Stimulated activated CD4-positive, alpha-beta T cell treated with anti-CD3 and anti-CD28 coated beads, TNF-alpha, amount 100 ng/mL, for 1 hour (primary cell): Measurements from ENCODE around the gene SPIRE2.

Source experiments
- DNase-seq, 3 donors: peaks; one replicate each; pipeline ENCODE4 v3.0.0-alpha.2; 2020; ENCODE audit warnings: low read depth in 3 of 3, low spot score in 1 of 3

Gene SPIRE2

DNA sequence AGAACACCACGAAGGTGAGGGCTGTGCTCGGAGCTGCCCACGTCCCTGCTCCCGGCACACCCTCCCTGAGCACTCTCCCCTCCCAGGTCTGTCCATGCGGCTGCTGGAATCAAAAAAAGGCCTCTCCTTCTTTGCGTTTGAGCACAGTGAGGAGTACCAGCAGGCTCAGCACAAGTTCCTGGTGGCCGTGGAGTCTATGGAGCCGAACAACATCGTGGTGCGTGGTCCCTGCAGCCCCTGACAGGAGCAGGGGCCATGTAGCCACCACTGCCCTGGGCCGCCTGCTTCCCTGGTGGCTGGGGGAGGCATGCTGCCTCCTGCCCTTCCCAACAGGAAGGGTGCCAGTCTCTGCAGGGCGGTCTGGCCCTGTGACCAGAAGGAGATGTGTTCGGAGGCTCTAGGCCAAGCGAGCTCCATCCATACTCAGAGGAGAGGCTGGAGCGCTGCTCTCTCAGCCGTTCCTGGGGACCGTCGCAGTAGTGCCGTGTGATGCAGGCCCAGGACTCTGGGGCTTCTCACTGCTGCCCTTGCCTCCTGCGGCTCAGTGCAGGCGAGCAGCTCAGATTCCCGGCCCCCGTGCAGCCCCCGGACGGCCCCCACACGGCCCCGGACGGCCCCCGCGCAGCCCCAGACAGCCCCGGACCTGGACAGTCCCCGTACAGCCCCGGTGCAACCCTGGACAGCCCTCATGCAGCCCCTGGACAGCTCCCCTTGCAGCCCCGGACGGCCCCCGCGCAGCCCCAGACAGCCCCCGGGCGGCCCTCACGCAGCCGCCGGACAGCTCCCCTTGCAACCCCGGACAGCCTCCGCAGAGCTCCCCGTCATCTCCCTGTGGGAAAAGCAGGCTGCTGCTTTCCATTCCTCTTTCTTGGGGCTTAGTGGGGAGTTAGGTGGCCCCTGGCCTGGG is 65.6 kb downstream of the SPIRE2 start:
- DNase-seq = no peak

DNA sequence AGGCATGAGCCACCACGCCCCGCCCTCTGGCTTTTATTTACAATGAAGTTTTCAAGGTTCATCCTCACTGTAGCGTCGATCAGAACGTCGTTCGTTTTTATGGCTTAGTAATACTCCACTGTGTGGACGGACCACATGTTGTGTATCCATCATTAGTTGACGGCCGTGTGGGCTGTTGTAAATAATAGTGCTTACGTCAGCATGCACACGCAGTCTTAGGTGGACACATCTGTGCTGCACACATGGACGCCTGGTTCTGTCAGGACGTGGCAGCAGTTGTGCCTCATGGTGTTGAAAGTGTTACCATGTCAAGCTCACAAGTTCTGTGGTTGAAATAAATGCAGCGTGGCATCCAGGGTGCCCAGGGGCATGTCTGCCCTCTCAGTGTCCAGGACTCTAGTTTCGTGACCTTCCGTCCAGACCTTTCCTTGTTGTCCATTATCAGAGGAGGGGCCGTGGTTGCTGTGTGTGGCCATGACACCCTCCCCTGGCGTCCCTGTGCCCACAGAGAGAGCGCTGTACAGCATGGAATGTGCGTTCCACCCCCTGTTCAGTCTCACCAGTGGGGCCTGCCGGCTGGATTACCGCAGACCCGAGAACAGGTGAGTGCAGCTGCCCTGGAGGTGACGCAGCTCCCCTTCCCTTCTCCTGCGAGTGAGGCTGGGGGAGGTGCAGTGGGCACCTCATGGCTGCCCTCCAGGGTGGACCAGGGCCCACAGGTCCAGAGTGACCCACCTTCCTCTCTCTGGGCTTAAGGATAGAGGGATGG is 67.4 kb downstream of the SPIRE2 start:
- DNase-seq = no peak

DNA sequence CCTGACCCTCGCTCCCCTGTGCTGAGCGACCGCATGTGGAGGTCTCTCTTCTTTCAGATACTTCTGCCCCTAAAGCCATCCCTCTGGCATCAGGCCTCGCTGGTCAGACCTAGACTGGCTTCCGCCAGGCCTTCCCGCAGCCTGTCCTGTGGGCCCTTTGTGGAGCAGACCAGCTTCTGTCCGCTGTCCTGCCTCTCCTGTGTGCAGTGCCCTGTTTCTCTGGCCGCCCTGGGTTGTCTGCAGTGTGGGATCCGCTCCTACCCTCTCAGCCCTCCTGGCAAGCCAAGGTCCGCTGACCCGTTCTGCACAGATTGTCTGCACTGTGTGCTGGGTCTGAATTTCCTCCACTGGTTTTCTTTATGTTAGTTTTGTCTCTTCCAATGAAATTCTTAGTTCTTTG is 68.9 kb downstream of the SPIRE2 start:
- no peak for DNase-seq

DNA sequence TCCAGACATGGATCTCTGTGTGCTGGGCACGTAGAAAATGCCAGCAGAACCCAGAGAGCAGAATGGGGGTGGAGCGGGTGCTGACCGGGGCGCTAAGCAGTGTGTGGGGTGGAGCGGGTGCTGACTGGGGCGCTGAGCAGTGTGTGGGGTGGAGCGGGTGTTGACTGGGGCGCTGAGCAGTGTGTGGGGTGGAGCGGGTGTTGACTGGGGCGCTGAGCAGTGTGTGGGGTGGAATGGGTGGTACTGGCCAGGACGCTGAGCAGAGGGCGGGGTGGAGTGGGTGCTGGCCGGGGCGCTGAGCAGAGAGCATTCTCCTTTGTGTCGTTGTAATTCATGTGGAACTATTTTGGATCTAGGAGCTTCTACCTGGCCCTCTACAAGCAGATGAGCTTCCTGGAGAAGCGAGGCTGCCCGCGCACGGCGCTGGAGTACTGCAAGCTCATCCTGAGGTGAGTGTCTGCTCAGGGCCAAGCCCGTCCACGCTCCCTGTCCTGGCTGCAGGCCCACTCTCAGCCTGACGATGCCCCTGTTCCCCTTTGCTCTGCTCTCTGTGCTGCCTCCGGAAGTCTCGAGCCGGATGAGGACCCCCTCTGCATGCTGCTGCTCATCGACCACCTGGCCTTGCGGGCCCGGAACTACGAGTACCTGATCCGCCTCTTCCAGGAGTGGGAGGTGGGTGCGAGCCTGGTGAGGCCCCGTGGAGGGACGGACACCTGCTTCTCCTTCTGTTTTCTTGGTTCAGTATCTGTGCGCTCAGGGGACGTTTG is 70.1 kb downstream of the SPIRE2 start:
- no peak for DNase-seq

DNA sequence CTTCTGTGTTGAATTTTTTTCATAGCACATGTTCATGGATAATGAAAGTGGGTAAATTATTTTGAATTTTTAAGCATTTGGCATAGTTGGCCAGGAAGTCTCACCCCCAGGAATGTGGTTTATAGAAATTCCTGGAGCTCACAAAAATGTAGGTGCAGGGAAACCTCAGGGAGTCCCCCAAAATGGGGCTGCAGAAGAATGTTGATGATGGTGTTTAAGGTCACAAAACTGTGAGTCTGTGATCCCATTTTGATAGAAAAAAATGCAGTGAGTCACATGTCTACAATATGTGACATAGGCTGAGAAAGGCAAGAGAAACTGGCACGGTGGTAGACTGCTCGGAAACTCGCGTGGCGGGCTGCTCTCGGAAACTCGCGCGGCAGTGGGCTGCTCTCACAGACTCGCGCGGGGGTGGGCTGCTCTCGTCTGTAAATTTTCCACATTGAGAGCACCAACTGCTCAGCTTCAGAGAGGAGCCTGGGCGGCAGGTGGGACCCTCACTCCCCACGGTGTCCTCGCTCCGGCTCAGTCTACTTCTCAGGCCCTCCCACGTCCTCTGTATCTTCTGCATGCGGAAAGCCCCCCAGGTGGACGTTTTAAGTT is 71.7 kb downstream of the SPIRE2 start:
- DNase-seq = no peak

DNA sequence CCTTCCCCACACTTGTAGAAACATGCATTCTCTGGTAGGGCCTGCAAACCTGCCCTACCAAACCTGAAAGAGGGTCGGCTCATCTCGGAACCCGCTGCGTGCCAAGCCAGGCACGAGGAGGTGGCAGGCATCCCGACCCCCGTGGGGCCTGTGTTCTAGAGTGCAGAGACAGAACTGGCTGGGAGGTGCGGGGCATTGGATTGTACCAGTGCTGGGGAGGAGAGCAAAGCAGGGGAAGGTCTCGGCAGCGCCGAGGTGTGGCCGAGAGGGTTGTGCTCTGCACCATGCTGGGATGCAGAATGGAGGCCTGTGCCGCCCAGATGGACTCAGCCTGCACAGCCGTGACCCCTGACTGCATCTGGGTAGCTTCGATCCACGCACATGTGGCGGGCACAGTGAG is 72.6 kb downstream of the SPIRE2 start:
- DNase-seq = no peak

DNA sequence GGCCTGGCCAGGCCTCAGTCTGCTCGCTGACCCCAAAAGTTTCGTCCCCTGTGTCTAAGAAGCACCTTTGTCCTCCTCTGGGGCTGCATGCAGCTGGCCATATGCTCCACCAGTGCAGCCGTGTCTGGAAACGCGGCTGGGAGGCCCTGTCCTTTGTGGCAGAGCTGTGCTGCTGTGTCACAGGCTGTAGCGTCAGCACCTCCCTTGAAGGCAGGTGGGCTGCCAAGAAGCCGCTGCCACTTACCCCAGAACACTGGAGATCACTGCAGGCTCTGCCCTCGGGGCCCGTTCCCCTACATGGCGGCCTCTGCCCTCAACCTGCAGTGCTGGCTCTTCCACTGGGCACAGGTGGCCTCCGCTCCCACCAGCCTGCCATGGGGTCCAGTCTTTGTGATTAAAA is 74.7 kb downstream of the SPIRE2 start:
- no peak for DNase-seq

DNA sequence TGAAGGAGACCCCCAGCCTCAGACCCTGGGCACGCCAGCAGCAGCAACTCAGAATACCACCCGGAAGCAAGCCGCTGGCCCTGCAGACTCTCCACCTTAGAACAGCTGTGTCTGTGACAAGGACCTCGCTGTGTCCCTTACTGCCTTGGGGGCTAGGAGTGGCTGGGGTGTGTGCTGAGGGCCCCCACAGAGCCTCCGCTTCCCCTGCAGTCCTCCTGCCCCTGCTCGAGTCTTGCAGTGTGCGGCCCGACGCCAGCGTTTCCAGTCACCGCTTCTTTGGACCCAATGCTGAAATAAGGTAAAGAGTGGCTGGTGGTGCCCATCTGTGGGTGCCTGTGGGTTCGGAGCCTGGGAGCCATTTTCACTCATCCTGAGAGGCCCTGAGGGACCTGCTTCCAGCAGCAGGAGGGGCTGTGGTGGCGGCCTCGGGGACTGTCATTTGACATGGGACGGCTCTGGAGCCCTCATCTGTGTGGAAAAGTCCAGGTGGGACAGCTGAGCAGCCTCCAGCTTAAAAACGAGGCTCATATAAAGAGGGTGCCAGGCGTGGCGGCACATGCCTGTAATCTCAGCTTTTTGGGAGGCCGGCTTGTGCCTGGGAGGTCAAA is 75.7 kb downstream of the SPIRE2 start:
- DNase-seq = no peak

DNA sequence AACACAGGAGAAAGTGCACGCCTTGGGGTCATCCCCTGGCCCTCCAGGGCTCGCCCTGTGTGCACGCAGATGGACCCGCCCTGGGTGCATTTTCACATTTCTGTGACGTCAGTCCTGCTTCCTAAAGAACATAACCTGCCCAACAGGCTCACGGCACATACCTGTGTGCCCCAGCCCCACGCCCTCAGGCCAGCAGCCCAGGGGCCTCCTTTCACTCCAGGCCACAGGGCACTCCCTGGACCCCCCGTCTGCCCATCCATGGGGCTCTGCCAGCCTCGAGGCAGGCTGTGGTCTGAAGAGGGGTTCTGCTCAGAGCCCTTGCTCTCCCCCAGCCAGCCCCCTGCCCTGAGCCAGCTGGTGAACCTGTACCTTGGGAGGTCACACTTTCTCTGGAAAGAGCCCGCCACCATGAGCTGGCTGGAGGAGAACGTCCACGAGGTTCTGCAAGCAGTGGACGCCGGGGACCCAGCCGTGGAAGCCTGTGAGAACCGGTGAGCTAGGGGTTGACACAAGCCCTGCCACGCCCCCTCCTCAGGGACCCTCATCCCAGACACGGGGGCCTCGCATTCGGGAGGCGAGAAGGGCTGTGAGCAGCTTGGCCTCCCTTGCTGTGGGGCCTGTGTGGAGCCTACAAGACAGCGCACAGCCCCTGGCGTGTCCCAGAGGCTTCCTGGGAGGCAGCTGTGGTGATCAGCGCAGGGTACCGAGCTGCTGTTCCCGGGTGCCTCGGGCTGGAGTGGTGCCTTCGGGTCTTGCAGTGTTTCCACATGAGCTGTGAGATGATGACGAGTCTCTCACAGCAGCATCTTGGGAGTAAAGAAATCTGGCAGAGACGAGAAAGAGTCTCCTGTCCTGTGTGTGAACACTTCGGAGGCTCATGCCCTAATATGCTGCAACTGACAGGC is 76.6 kb downstream of the SPIRE2 start:
- no peak for DNase-seq

DNA sequence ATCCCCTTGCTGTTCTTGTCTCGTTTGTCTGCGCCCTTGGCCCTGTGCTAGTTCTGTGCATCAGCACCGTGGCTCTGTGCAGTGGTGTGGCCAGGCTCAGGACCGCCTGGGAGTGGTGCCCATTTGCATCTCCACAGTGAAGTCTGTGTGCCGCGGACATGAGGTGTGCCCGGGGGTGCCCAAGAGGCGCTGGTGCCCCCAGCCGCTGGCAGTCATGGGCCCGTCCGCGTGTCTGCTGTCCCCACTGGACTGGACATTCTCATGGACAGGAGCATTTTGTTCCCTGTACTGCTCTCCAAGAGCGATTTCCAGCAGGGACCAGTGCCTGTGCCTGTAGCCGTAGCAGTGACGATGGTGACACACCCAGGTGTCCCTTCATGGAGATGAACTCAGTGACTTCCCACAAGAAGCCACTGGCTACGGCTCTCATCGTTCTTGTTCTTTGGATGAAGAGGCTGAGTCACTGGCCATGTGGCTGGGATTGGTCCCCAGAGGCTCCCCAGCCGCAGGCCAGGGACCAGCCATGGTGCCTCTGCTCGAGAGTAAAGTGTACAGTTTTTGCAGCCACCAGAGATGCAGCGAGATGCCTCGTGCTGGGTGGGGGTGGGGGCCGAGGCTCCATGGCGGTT is 77.3 kb downstream of the SPIRE2 start:
- DNase-seq = no peak

DNA sequence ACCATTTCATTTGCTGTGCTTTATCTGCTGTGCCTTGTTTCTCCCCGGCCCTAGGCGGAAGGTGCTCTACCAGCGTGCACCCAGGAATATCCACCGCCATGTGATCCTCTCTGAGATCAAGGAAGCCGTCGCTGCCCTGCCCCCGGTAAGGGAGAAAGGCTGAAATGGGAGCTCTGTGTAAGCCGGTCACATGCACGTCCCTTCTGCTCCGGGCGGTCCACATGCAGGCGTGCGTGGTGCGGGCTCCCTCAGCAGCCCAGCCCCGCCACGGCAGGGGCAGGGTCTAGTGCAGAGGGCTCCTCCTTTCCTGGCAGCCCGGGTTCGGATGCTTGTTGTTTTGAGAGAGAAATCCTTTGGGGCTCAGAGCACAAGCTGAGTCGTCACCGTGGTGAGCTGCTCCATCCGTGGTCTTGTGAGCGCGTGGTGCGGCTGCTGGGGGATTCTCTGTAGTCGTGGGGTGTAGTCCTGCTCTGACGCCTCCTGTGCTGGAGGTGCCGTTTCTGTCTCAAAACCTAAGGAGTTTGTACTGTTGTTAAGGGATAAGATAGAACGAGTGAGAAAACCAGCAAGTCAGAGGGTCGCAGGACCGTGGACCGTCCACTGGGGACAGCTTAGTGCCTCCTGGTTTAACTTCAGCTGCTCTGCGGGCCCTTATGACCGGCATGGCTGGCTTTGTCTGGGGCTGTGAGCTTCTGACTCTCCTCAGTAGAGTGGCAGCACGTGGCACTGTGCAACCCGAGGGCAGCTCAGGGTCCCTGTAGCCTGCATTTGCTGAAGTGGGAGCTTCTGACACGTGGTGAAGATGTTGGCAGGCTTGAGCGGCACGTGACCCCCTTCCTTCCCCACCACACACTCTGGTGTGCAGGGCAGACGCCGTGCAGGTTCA is 78.1 kb downstream of the SPIRE2 start:
- DNase-seq = no peak

DNA sequence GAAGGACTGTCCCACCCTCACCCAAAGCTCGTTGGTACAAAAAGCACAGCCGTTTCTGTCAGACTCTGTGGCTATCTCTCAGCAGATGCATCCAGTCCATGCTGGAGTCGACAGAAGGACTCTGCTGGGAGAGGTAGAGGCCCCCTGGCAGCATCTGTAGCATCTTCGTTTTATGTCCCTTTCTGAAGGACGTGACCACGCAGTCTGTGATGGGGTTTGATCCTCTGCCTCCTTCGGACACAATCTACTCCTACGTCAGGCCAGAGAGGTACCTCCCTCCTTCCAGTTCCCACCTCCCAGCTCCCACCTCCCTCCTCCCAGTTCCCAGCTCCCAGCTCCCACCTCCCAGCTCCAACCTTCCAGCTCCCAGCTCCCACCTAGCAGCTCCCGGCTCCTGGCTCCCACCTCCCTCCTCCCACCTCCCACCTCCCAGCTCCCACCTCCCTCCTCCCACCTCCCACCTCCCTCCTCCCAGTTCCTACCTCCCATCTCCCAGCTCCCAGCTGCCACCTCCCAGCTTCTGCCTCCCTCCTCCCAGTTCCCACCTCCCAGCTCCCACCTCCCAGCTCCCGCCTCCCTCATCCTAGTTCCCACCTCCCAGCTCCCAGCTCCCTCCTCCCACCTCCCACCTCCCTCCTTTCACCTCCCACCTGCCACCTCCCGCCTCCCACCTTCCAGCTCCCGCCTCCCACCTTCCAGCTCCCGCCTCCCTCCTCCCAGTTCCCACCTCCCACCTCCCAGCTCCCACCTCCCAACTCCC is 79.0 kb downstream of the SPIRE2 start:
- no peak for DNase-seq

DNA sequence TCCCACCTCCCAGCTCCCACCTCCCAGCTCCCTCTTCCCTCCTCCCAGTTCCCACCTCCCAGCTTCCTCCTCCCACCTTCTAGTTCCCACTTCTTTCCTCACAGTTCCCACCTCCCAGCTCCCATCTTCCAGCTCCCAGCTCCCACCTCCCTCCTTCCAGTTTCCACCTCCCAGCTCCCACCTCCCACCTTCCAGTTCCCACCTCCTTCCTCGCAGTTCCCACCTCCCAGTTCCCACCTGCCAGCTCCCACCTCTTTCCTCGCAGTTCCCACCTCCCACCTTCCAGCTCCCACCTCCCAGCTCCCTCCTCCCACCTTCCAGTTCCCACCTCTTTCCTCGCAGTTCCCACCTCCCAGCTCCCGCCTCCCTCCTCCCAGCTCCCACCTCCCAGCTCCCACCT is 80.0 kb downstream of the SPIRE2 start:
- no peak for DNase-seq

DNA sequence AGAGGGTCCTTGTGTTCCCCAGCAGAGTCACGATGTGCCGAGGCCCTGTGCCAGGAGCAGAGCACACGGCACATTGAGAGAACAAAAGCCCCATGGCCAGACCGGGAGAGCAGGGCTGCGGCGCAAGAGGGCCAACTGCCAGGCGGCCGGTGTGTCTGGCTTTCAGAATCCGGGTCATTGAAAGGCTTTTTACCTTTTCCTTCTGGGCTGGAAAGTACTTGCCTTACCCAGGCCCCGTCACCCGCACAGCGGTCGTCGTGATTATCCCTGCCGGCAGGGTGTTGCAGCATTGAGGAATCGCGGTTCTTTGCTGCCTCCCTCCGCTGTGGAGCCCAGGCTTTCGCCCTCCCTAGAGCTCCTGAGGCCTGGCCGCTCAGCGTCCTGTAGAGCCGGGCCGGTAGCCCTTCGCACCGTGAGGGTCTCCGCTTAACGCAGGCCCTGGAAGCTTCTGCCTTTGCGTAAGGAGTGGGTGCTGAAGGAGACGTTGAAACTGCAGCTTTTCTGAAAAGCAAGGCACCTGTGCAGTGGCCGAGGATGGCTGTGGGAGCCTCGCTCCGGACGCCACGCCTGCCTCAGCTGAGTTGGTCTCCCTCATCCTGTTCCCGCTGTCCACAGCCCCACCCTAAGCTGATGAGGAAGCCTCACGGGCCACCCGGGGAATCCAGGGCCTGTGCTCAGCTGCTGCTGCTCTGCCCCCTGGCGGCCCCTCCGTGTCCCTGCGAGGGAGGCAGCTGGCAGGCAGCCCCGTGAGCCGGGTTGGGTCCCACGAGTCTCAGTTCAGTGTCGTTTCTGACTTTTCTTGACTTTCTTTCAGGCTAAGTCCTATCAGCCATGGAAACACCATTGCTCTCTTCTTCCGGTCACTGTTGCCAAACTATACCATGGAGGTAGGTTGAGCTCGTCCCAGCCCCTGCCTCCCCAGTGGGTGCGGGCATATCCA is 81.8 kb downstream of the SPIRE2 start:
- peak in 2 of 3 donors; percentile 32 to 57 for DNase-seq

DNA sequence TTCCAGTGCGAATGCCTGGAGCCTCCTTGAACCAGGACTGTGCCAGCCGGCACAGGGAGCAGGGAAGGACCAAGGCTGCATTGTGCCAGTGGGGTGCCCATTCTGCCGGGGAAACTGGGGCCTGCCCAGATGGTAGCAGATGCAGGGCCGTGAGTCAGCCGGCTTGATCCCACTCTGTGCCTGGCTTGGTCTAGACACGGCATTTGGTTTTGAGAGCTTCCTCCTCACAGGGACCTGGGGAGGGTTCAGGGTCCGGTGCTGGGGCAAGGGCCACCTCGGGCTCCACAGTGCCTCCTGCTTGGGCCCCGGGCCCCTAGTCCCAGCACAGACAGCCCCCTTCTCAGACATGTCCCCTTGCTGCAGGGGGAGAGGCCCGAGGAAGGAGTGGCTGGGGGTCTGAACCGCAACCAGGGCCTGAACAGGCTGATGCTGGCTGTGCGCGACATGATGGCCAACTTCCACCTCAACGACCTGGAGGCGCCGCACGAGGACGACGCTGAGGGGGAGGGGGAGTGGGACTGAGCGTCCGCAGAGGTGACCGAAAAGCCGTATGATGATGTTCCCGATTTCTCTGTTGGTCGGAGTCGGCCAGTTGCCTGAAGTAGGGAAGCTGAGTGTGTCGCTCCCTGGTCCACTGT is 82.6 kb downstream of the SPIRE2 start:
- DNase-seq = no peak

DNA sequence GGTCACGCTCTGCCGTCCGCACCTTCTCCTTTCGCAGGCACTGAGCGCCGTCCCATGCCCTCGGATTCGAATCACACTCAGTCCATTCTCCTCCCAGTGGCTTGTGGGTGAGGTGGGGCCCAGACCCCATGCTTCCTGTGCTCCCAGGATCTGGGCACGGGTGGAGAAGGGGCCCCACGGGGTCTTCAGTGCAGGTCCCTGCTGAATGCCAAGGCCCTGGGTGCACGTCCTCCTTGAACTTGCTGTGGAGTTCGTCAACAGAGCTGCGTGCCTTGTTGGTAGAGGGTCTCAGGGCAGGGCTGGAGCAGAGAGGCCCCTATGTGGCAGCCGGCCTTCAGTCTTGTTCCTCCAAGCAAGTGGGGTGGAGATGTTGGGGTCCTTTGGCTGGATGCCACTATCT is 83.1 kb downstream of the SPIRE2 start:
- DNase-seq = no peak
